K562 (cell line): ENCODE measurements around the gene C1QBP. TPM values are rescaled to one million over a fixed set of nuclear protein-coding genes. Genes with fewer than 3 reads are reported as not detected.

Experiments used
- ATAC-seq: fragments of 200-7000 bp; cut with Tn5 transposase; 3 replicates; pipeline ENCODE4 v1.9.1; 2020; ENCODE audit warnings: moderate library complexity
- BruUV-seq: library from RNA; stranded (reverse); fragments of 400-500 nt; replicated peaks from 2 replicates; lab custom pipeline; 2021; lab: Mats Ljungman, UMichigan
- CTCF ChIA-PET: fragments of 300-600 bp; formaldehyde crosslinking; extraction: SDS; loops from one replicate; lab custom pipeline; 2021; ENCODE audit warnings: low intra/inter-chr PET ratio; lab: Yijun Ruan, JAX
- POLR2A ChIA-PET: fragments of 300-600, 350-650 bp; sonication (Branson Sonifier 250); formaldehyde crosslinking; extraction: SDS; loops from one replicate; lab custom pipeline; 2021; ENCODE audit warnings: antibody characterized with exemption, inconsistent platforms; lab: Yijun Ruan, JAX
- DNase-seq, 4 experiments: peaks; one replicate each; pipeline versions ENCODE4 v3.0.0 to v3.0.0-alpha.2; 2011 to 2018; ENCODE audit warnings: low spot score in 3 of 4, mixed read lengths in 3 of 4; ENCODE audit errors: extremely low read depth in 1 of 4
- FAIRE-seq: peaks from 2 replicates; lab custom pipeline; 2011; peaks lifted over from hg19 to GRCh38; lab: Jason Lieb, UNC
- H2AFZ ChIP-seq: 2 replicates; pipeline ENCODE4 v1.6.0; 2011; ENCODE audit warnings: low read depth, low read length, control low read depth, inconsistent platforms
- H3K27ac ChIP-seq: fragments of 200-600 bp; 3 replicates; pipeline ENCODE4 v1.8.0; 2011; ENCODE audit warnings: low read depth, mild to moderate bottlenecking, control low read depth, inconsistent platforms, low read length, moderate library complexity, mixed read lengths; ENCODE audit errors: extremely low read depth
- H3K27me3 ChIP-seq, 2 experiments: fragments of 300-600 bp in 1 of 2; 2 replicates in 1 of 2; 3 replicates in 1 of 2; pipeline versions ENCODE4 v1.6.0 to v1.8.0; 2011; ENCODE audit warnings: inconsistent platforms in 2 of 2, low read length in 2 of 2, mild to moderate bottlenecking in 1 of 2, mixed read lengths in 1 of 2, moderate library complexity in 1 of 2; ENCODE audit not compliant: control insufficient read depth in 2 of 2, insufficient read depth in 2 of 2
- H3K36me3 ChIP-seq: fragments of 300-600 bp; 3 replicates; pipeline ENCODE4 v1.8.0; 2011; ENCODE audit warnings: mild to moderate bottlenecking, low read length, inconsistent platforms; ENCODE audit not compliant: control insufficient read depth, insufficient read depth
- H3K4me1 ChIP-seq, 2 experiments: fragments of 200-600 bp in 1 of 2; replicated peaks in 1 of 2; 2 replicates in 1 of 2; 3 replicates in 1 of 2; pipeline versions ENCODE4 v1.5.1 to v1.8.0; 2011; ENCODE audit warnings: inconsistent platforms in 2 of 2, low read length in 2 of 2, mild to moderate bottlenecking in 1 of 2, mixed read lengths in 1 of 2, moderate library complexity in 1 of 2; ENCODE audit not compliant: control insufficient read depth in 2 of 2, insufficient read depth in 2 of 2
- H3K4me2 ChIP-seq: 2 replicates; pipeline ENCODE4 v1.6.1; 2011; ENCODE audit warnings: low read length, control low read depth, inconsistent platforms, mixed read lengths; ENCODE audit not compliant: insufficient read depth
- H3K4me3 ChIP-seq: fragments of 200-600 bp; sonication (generic), shearing (Covaris generic); 2 replicates; pipeline ENCODE4 v1.5.1; 2016; ENCODE audit warnings: control low read depth, inconsistent platforms
- H3K79me2 ChIP-seq: fragments of 200-600 bp; 3 replicates; pipeline ENCODE4 v1.8.0; 2011; ENCODE audit warnings: low read length, inconsistent platforms; ENCODE audit not compliant: control insufficient read depth, insufficient read depth
- H3K9ac ChIP-seq, 2 experiments: 2 replicates each; pipeline versions ENCODE4 v1.6.0 to v1.6.1; 2011; ENCODE audit warnings: low read depth in 2 of 2, low read length in 2 of 2, control low read depth in 1 of 2, inconsistent platforms in 1 of 2, mild to moderate bottlenecking in 1 of 2, mixed read lengths in 1 of 2; ENCODE audit not compliant: insufficient read depth in 1 of 2
- H3K9me1 ChIP-seq: one replicate; pipeline ENCODE4 v1.6.0; 2011; ENCODE audit warnings: inconsistent platforms, mild to moderate bottlenecking, low read length, moderate library complexity; ENCODE audit not compliant: control insufficient read depth, insufficient read depth
- H3K9me3 ChIP-seq: replicated peaks from 2 replicates; pipeline ENCODE4 v1.5.1; 2011; ENCODE audit warnings: low read depth, low read length, inconsistent platforms; ENCODE audit not compliant: control insufficient read depth, insufficient read depth
- H4K20me1 ChIP-seq: replicated peaks from 2 replicates; pipeline ENCODE4 v1.6.1; 2011; ENCODE audit warnings: low read length, inconsistent platforms, mixed read lengths; ENCODE audit not compliant: control insufficient read depth, insufficient read depth
- ARNT ChIP-seq, 2 experiments: fragments of 450-650 bp; IDR thresholded peaks; 2 replicates each; pipeline ENCODE4 v1.6.1; 2016; ENCODE audit warnings: mild to moderate bottlenecking in 1 of 2
- CREBBP ChIP-seq: IDR thresholded peaks from one replicate; pipeline ENCODE4 v1.6.1; 2012; ENCODE audit warnings: low read depth, mild to moderate bottlenecking, control low read depth, inconsistent platforms, low read length
- HMGN3 ChIP-seq: IDR thresholded peaks from 2 replicates; pipeline ENCODE4 v1.6.1; 2011; ENCODE audit warnings: borderline replicate concordance, low read depth, mild to moderate bottlenecking, mixed read lengths, low read length; ENCODE audit not compliant: insufficient read length; ENCODE audit errors: extremely low read depth
- NKRF ChIP-seq: fragments of 450-650 bp; IDR thresholded peaks from 2 replicates; pipeline ENCODE4 v1.6.1; 2016; ENCODE audit warnings: borderline replicate concordance
- PHB2 ChIP-seq: fragments of 450-650 bp; IDR thresholded peaks from 2 replicates; pipeline ENCODE4 v1.6.1; 2017; ENCODE audit warnings: low read depth
- POU5F1 ChIP-seq: fragments of 150-350 bp; IDR thresholded peaks from 2 replicates; pipeline ENCODE4 v1.6.1; 2014; ENCODE audit warnings: borderline replicate concordance, low read length, low read depth, mild to moderate bottlenecking; ENCODE audit not compliant: partially characterized antibody
- SMARCA4 ChIP-seq: fragments of 450-650 bp; IDR thresholded peaks from 2 replicates; pipeline ENCODE4 v1.6.1; 2016
- ZNF347 ChIP-seq: fragments of 450-650 bp; formaldehyde crosslinking; IDR thresholded peaks from 2 replicates; pipeline ENCODE4 v1.4.0; 2020; ENCODE audit warnings: low read depth, mild to moderate bottlenecking, moderate library complexity
- ZNF584 ChIP-seq: fragments of 200-800 bp; sonication (Bioruptor generic); IDR thresholded peaks from 2 replicates; pipeline ENCODE4 v1.6.1; 2016; ENCODE audit warnings: low read depth, mild to moderate bottlenecking, missing genetic modification characterization, missing compliant biosample characterization
- ZNF592 ChIP-seq: fragments of 450-650 bp; IDR thresholded peaks from 2 replicates; pipeline ENCODE4 v1.6.1; 2017; ENCODE audit warnings: antibody characterized with exemption, mild to moderate bottlenecking
- WGBS: fragments of 100-300 bp; shearing (Covaris generic); methylation state at CpG from one replicate; pipeline ENCODE4 v1.1.6; 2016; ENCODE audit warnings: low coverage, mixed read lengths; ENCODE audit not compliant: insufficient coverage; ENCODE audit errors: missing lambda C conversion rate; 5-methylcytosine and 5-hydroxymethylcytosine counted together
- in situ Hi-C: fragments of 300-500 bp; cut with MboI; formaldehyde crosslinking; loops from 4 replicates; pipeline ENCODE4 v1.15.0; 2018; ENCODE audit warnings: inconsistent platforms, mixed read lengths
- intact Hi-C: fragments of 100-400 bp; cut with micrococcal nuclease; formaldehyde crosslinking; loops from 2 replicates; pipeline ENCODE4 v1.14.2; 2022
- polyA plus RNA-seq, 8 experiments: library from polyadenylated mRNA; depleted of rRNA in 4 of 8; stranded (reverse) in 5 of 8; unstranded in 3 of 8; fragments of >200 nt; fragmentation: Nextera tagmentation in 2 of 8; fragmentation: Illumina TruSeq in 1 of 8; extraction: Ambion mirVana in 2 of 8; extraction: Trizol in 1 of 8; gene quantifications; 2 replicates each; pipeline versions ENCODE4 v1.2.1 to v1.2.3, GENCODE V29; 2011 to 2014; ENCODE audit warnings: inconsistent platforms in 1 of 8, missing spikeins in 1 of 8
- total RNA-seq, 7 experiments: library from RNA; depleted of rRNA in 6 of 7; stranded (reverse); fragments of >200 nt in 6 of 7; fragmentation: Illumina TruSeq in 2 of 7; extraction: Trizol in 2 of 7; gene quantifications; 2 replicates each; pipeline versions ENCODE4 v1.2.1 to v1.2.3, GENCODE V29; 2011 to 2021; ENCODE audit warnings: low replicate concordance in 1 of 7

The C1QBP gene
- total and polyA plus RNA-seq, 9 of the 15 experiments (the other 6 are each of a cell fraction or from before 2014, with no cell fraction given) = 90.7 to 665 (median 414) TPM

- no peak for DNase-seq
- H3K4me2 ChIP-seq = no peak overlapping the region
- BruUV-seq = no TSS peak
- H3K9me1 ChIP-seq = no peaks in the 10 kb centered on the region
- no peak for TF ChIP-seq ZNF584 (CRISPR knock-in tag)
- TF ChIP-seq, all 486 proteins: peak for 0
- Histone ChIP-seq H3K9me3 (no peaks in the 10 kb centered on the region), H3K36me3 (peaks cover 82% of the 10 kb centered on the region), H3K4me3 (no peak overlapping the region), H4K20me1 (no peaks in the 10 kb centered on the region; the same call in 1 of the 2 replicates), H3K9ac (no peak overlapping the region), H3K4me1 (peaks cover 0 to 8% of the 10 kb centered on the region in 2 experiments; a peak in 1 of 5 replicates), H2AFZ (no peak overlapping the region), H3K27me3 (no peaks in the 10 kb centered on the region), H3K27ac (no peak overlapping the region), H3K79me2 (peaks cover 22% of the 10 kb centered on the region)
- no peak for FAIRE-seq
- ChIA-PET POLR2A (no interaction called here), CTCF (no interaction called here)
- intact Hi-C loops (no loop called here), in situ Hi-C loops (no loop called here)
- WGBS = 93% methylated on average over 6 of the region's 6 CpGs
- no peak for ATAC-seq
Observed at GRCh38 chr17:5480962-5481361, 42.0 kb upstream of the C1QBP start.

- ATAC-seq = no peak
- CTCF ChIA-PET = no interaction called here
- POLR2A ChIA-PET = interaction anchor here (1.8 kb wide), 1 partner anchor 13 kb away, joined by 5 read pairs; no protein-coding TSS in a partner anchor
- Histone ChIP-seq H3K9me3 (no peaks in the 10 kb centered on the region), H3K9me1 (no peaks in the 10 kb centered on the region), H3K4me2 (no peak overlapping the region), H3K27me3 (no peaks in the 10 kb centered on the region), H3K9ac (no peak overlapping the region), H3K4me1 (no peaks in the 10 kb centered on the region), H4K20me1 (no peaks in the 10 kb centered on the region; the same call in 1 of the 2 replicates), H3K36me3 (peaks cover 88% of the 10 kb centered on the region), H3K4me3 (no peak overlapping the region), H3K27ac (no peak overlapping the region), H2AFZ (no peak overlapping the region), H3K79me2 (peaks cover 4% of the 10 kb centered on the region; the same call in 1 of the 3 replicates)
- in situ Hi-C loops = no loop called here
- WGBS = 72% methylated on average over 4 of the region's 4 CpGs
- no peak for FAIRE-seq
- BruUV-seq = no TSS peak
- no peak for DNase-seq
- intact Hi-C loops = no loop called here
- no peak for TF ChIP-seq SMARCA4
- TF ChIP-seq POU5F1 = no peak
- no peak for TF ChIP-seq NKRF
- no peak for TF ChIP-seq CREBBP
- TF ChIP-seq ZNF592 = no peak
- TF ChIP-seq ARNT (IDR thresholded peaks at IDR 0.05) = no peak
- no peak for TF ChIP-seq ZNF347 (CRISPR knock-in tag)
- TF ChIP-seq HMGN3 = no peak
- no peak for TF ChIP-seq PHB2
Observed at GRCh38 chr17:5478992-5479391, 40.0 kb upstream of the C1QBP start.
